HepG2 (cell line): ENCODE measurements around the gene SS18L1. TPM values are rescaled to one million over a fixed set of nuclear protein-coding genes. Genes with fewer than 3 reads are reported as not detected.

ENCODE experiments used
- ATAC-seq: fragments of 200-7000 bp; cut with Tn5 transposase; 3 replicates; pipeline ENCODE4 v1.9.1; 2020; ENCODE audit warnings: mild to moderate bottlenecking, moderate library complexity
- BruUV-seq: library from RNA; stranded (reverse); fragments of 400-500 nt; replicated peaks from 2 replicates; lab custom pipeline; 2021; lab: Mats Ljungman, UMichigan
- CTCF ChIA-PET: fragments of 300-600 bp; formaldehyde crosslinking; extraction: SDS; loops from one replicate; lab custom pipeline; 2021; ENCODE audit warnings: low total read pairs, inconsistent platforms, low intra/inter-chr PET ratio; lab: Yijun Ruan, JAX
- POLR2A ChIA-PET: fragments of 350-600 bp; sonication (Branson Sonifier 250); formaldehyde crosslinking; loops from one replicate; lab custom pipeline; 2020; ENCODE audit warnings: antibody characterized with exemption, inconsistent platforms; lab: Yijun Ruan, JAX
- DNase-seq: peaks from one replicate; pipeline ENCODE4 v3.0.0-alpha.2; 2015; ENCODE audit warnings: low spot score
- FAIRE-seq: peaks from 3 replicates; lab custom pipeline; 2011; peaks lifted over from hg19 to GRCh38; lab: Jason Lieb, UNC
- H2AFZ ChIP-seq: one replicate; pipeline ENCODE4 v1.6.1; 2011; ENCODE audit warnings: low read length, inconsistent platforms
- H3K27ac ChIP-seq: fragments of 300-600 bp; 3 replicates; pipeline ENCODE4 v1.8.0; 2011; ENCODE audit warnings: mixed run types, mild to moderate bottlenecking, mixed read lengths, low read length, inconsistent platforms; ENCODE audit not compliant: insufficient read depth; ENCODE audit errors: extremely low read length
- H3K27me3 ChIP-seq, 2 experiments: fragments of 200-600 bp in 1 of 2; 2 replicates in 1 of 2; 3 replicates in 1 of 2; pipeline versions ENCODE4 v1.6.0 to v1.8.0; 2011; ENCODE audit warnings: low read length in 2 of 2, mild to moderate bottlenecking in 2 of 2, moderate library complexity in 2 of 2, inconsistent platforms in 1 of 2; ENCODE audit not compliant: insufficient read depth in 2 of 2, control insufficient read depth in 1 of 2
- H3K36me3 ChIP-seq, 2 experiments: fragments of 200-600 bp in 1 of 2; replicated peaks in 1 of 2; 2 replicates in 1 of 2; 3 replicates in 1 of 2; pipeline versions ENCODE4 v1.5.1 to v1.8.0; 2011; ENCODE audit warnings: low read length in 2 of 2, inconsistent platforms in 1 of 2; ENCODE audit not compliant: insufficient read depth in 2 of 2, control insufficient read depth in 1 of 2
- H3K4me1 ChIP-seq: 2 replicates; pipeline ENCODE4 v1.5.1; 2012; ENCODE audit warnings: low read length, inconsistent platforms; ENCODE audit not compliant: insufficient read depth
- H3K4me2 ChIP-seq: 2 replicates; pipeline ENCODE4 v1.6.0; 2011; ENCODE audit warnings: low read depth, low read length, inconsistent platforms
- H3K4me3 ChIP-seq, 3 experiments: fragments of 200-600 bp in 1 of 3; sonication (generic), shearing (Covaris generic) in 1 of 3; replicated peaks in 1 of 3; 2 replicates each; pipeline ENCODE4 v1.5.1; 2011 to 2016; ENCODE audit warnings: low read length in 3 of 3, inconsistent platforms in 2 of 3, low read depth in 2 of 3, mild to moderate bottlenecking in 2 of 3, control low read depth in 1 of 3, mixed read lengths in 1 of 3; ENCODE audit not compliant: insufficient read depth in 1 of 3
- H3K79me2 ChIP-seq: one replicate; pipeline ENCODE4 v1.6.1; 2011; ENCODE audit warnings: low read length, inconsistent platforms; ENCODE audit not compliant: insufficient read depth
- H3K9ac ChIP-seq: 2 replicates; pipeline ENCODE4 v1.6.0; 2011; ENCODE audit warnings: mild to moderate bottlenecking, low read depth, low read length, inconsistent platforms; ENCODE audit not compliant: insufficient read depth
- H3K9me3 ChIP-seq: 2 replicates; pipeline ENCODE4 v1.5.1; 2012; ENCODE audit warnings: mild to moderate bottlenecking, low read length
- H4K20me1 ChIP-seq: 2 replicates; pipeline ENCODE4 v1.6.0; 2011; ENCODE audit warnings: inconsistent platforms, mild to moderate bottlenecking, low read length, moderate library complexity; ENCODE audit not compliant: insufficient read depth
- ATF7 ChIP-seq, 2 experiments: fragments of 450-650 bp in 1 of 2; sonication (generic) in 1 of 2; formaldehyde crosslinking in 1 of 2; IDR thresholded peaks; 2 replicates each; pipeline versions ENCODE4 v1.4.0 to v1.6.1; 2016 to 2020; ENCODE audit warnings: antibody characterized with exemption in 1 of 2, mild to moderate bottlenecking in 1 of 2, missing genetic modification reagents in 1 of 2
- BORCS8-MEF2B ChIP-seq: sonication (generic); formaldehyde crosslinking; IDR thresholded peaks from 2 replicates; pipeline ENCODE4 v1.8.0; 2022; ENCODE audit warnings: mild to moderate bottlenecking, missing genetic modification reagents
- FOXK1 ChIP-seq: sonication (generic); formaldehyde crosslinking; IDR thresholded peaks from 2 replicates; pipeline ENCODE4 v1.4.0; 2020; ENCODE audit warnings: low read depth, missing genetic modification reagents, borderline replicate concordance
- HNRNPLL ChIP-seq: fragments of 200-400 bp; formaldehyde crosslinking; IDR thresholded peaks from 2 replicates; pipeline ENCODE4 v1.6.1; 2017; ENCODE audit warnings: mild to moderate bottlenecking, low read depth, low read length; ENCODE audit not compliant: poor library complexity, severe bottlenecking
- MNT ChIP-seq: fragments of 450-650 bp; IDR thresholded peaks from 2 replicates; pipeline ENCODE4 v1.6.1; 2016
- SMAD1 ChIP-seq: sonication (generic); formaldehyde crosslinking; IDR thresholded peaks from 2 replicates; pipeline ENCODE4 v1.4.0; 2020; ENCODE audit warnings: missing genetic modification reagents, low read depth, mild to moderate bottlenecking, borderline replicate concordance
- ZNF160 ChIP-seq: sonication (generic); formaldehyde crosslinking; IDR thresholded peaks from 2 replicates; pipeline ENCODE4 v1.8.0; 2022; ENCODE audit warnings: mild to moderate bottlenecking, inconsistent platforms, missing genetic modification reagents
- ZNF296 ChIP-seq: sonication (generic); formaldehyde crosslinking; conservative IDR thresholded peaks from 2 replicates; pipeline ENCODE4 v1.5.0; 2020; ENCODE audit warnings: mild to moderate bottlenecking, missing genetic modification reagents
- ZNF329 ChIP-seq: sonication (generic); formaldehyde crosslinking; IDR thresholded peaks from 2 replicates; pipeline ENCODE4 v1.9.0; 2021; ENCODE audit warnings: low read depth, mild to moderate bottlenecking, missing genetic modification reagents
- ZNF430 ChIP-seq: sonication (generic); formaldehyde crosslinking; IDR thresholded peaks from 2 replicates; pipeline ENCODE4 v1.9.0; 2021; ENCODE audit warnings: mild to moderate bottlenecking, missing genetic modification reagents
- ZNF547 ChIP-seq: sonication (generic); formaldehyde crosslinking; IDR thresholded peaks from 2 replicates; pipeline ENCODE4 v1.5.1; 2020; ENCODE audit warnings: mild to moderate bottlenecking, missing genetic modification reagents
- ZNF563 ChIP-seq: sonication (generic); formaldehyde crosslinking; IDR thresholded peaks from 2 replicates; pipeline ENCODE4 v1.8.0; 2022; ENCODE audit warnings: mild to moderate bottlenecking, moderate library complexity, missing genetic modification reagents
- ZNF687 ChIP-seq: sonication (generic); formaldehyde crosslinking; IDR thresholded peaks from 2 replicates; pipeline ENCODE4 v1.5.1; 2020; ENCODE audit warnings: mild to moderate bottlenecking, missing genetic modification reagents, moderate library complexity
- ZNF770 ChIP-seq: sonication (generic); formaldehyde crosslinking; IDR thresholded peaks from 2 replicates; pipeline ENCODE4 v1.5.0; 2020; ENCODE audit warnings: mild to moderate bottlenecking, missing genetic modification reagents
- ZNF891 ChIP-seq: sonication (generic); formaldehyde crosslinking; IDR thresholded peaks from 2 replicates; pipeline ENCODE4 v1.5.0; 2020; ENCODE audit warnings: mild to moderate bottlenecking, missing genetic modification reagents
- ZSCAN21 ChIP-seq: sonication (generic); formaldehyde crosslinking; IDR thresholded peaks from 2 replicates; pipeline ENCODE4 v1.8.0; 2022; ENCODE audit warnings: mild to moderate bottlenecking, missing genetic modification reagents, moderate library complexity, borderline replicate concordance
- WGBS: methylation state at CpG from one replicate; pipeline ENCODE4 v1.1.6; 2017; ENCODE audit warnings: low lambda C conversion rate; 5-methylcytosine and 5-hydroxymethylcytosine counted together
- in situ Hi-C: cut with HindIII; loops from 2 replicates; pipeline ENCODE4 v1.10.0; 2017; ENCODE audit warnings: low pct_unique_long_range_greater_than_20kb; ENCODE audit not compliant: extremely low pct_ligation_motif_present
- intact Hi-C: fragments of 100-400 bp; cut with micrococcal nuclease; formaldehyde crosslinking; loops from one replicate; pipeline ENCODE4 v1.10.0; 2022; ENCODE audit not compliant: unreplicated experiment
- polyA plus RNA-seq, 8 experiments: library from polyadenylated mRNA; depleted of rRNA in 3 of 8; stranded (reverse) in 7 of 8; unstranded in 1 of 8; fragments of >200 nt; fragmentation: Illumina TruSeq in 4 of 8; extraction: Trizol in 4 of 8; gene quantifications; 2 replicates each; pipeline versions ENCODE4 v1.2.1 to v1.2.3, GENCODE V29; 2011 to 2016; ENCODE audit warnings: low read depth in 4 of 8, missing spikeins in 1 of 8, mixed read lengths in 1 of 8; ENCODE audit not compliant: insufficient read depth in 1 of 8
- total RNA-seq, 5 experiments: library from RNA; depleted of rRNA; stranded (reverse); fragments of >200 nt; fragmentation: Illumina TruSeq; extraction: Trizol; gene quantifications; 2 replicates each; pipeline ENCODE4 v1.2.3, GENCODE V29; 2016; ENCODE audit warnings: low read depth in 1 of 5

SS18L1 gene
- total and polyA plus RNA-seq, 2 of the 13 experiments (the other 11 are each of a cell fraction or from before 2014, with no cell fraction given) = 17.8 to 27.6 TPM

GRCh38 chr20:62227591-62227976, 84.0 kb downstream of the SS18L1 start:
- ChIA-PET CTCF (no interaction called here), POLR2A (no interaction called here)
- no TSS peak for BruUV-seq
- peak overlapping the region; percentile 51 for H3K4me2 ChIP-seq
- no peak overlapping the region for H2AFZ ChIP-seq
- no peaks in the 10 kb centered on the region for H3K36me3 ChIP-seq
- in situ Hi-C loops = no loop called here
- DNase-seq (no peak), ATAC-seq (peak; percentile 49), FAIRE-seq (no peak)
- no peak overlapping the region for H3K27ac ChIP-seq
- H3K4me1 ChIP-seq = peaks cover 21% of the 10 kb centered on the region
- intact Hi-C loops = no loop called here
- H3K79me2 ChIP-seq = no peaks in the 10 kb centered on the region
- 0% methylated on average over 5 of the region's 10 CpGs for WGBS
- H3K9ac ChIP-seq = no peak overlapping the region
- H4K20me1 ChIP-seq = peaks cover 6% of the 10 kb centered on the region; the same call in 1 of the 2 replicates
- no peaks in the 10 kb centered on the region for H3K9me3 ChIP-seq
- peak overlapping the region in 1 of 3 experiments; percentile 39; a peak in 1 of 6 replicates for H3K4me3 ChIP-seq
- peaks cover 45 to 72% of the 10 kb centered on the region in 2 experiments for H3K27me3 ChIP-seq
- TF ChIP-seq ZNF687 (CRISPR knock-in tag) (peak; percentile 85), ZNF160 (CRISPR knock-in tag) (no peak), ATF7 (IDR thresholded peaks at IDR 0.05) (no peak), ATF7 (CRISPR knock-in tag; IDR thresholded peaks at IDR 0.05) (0 out of 2 replicates have a peak, but pooled peaks have one; percentile 22), ZNF296 (CRISPR knock-in tag) (peak; percentile 79; the same call in 1 of the 2 replicates), MNT (peak; percentile 47), ZNF563 (CRISPR knock-in tag) (0 out of 2 replicates have a peak, but pooled peaks have one; percentile 69), HNRNPLL (peak; percentile 22), ZNF430 (CRISPR knock-in tag) (peak; percentile 58; the same call in 1 of the 2 replicates), ZNF891 (0 out of 2 replicates have a peak, but pooled peaks have one; percentile 2), ZSCAN21 (CRISPR knock-in tag) (0 out of 2 replicates have a peak, but pooled peaks have one; percentile 10), FOXK1 (CRISPR knock-in tag) (no peak), SMAD1 (CRISPR knock-in tag) (0 out of 2 replicates have a peak, but pooled peaks have one; percentile 1), BORCS8-MEF2B (CRISPR knock-in tag) (0 out of 2 replicates have a peak, but pooled peaks have one; percentile 23), ZNF329 (CRISPR knock-in tag) (no peak), ZNF770 (CRISPR knock-in tag) (0 out of 2 replicates have a peak, but pooled peaks have one; percentile 8), ZNF547 (CRISPR knock-in tag) (0 out of 2 replicates have a peak, but pooled peaks have one; percentile 58)
